GM19438 (cell line): ENCODE results near the gene CBFA2T3.

ENCODE experiments used
- ATAC-seq: cut with Tn5 transposase; IDR thresholded peaks from one replicate; pipeline ENCODE4 v1.9.1; 2021; ENCODE audit warnings: low read depth; ENCODE audit not compliant: unreplicated experiment

CBFA2T3 gene

DNA sequence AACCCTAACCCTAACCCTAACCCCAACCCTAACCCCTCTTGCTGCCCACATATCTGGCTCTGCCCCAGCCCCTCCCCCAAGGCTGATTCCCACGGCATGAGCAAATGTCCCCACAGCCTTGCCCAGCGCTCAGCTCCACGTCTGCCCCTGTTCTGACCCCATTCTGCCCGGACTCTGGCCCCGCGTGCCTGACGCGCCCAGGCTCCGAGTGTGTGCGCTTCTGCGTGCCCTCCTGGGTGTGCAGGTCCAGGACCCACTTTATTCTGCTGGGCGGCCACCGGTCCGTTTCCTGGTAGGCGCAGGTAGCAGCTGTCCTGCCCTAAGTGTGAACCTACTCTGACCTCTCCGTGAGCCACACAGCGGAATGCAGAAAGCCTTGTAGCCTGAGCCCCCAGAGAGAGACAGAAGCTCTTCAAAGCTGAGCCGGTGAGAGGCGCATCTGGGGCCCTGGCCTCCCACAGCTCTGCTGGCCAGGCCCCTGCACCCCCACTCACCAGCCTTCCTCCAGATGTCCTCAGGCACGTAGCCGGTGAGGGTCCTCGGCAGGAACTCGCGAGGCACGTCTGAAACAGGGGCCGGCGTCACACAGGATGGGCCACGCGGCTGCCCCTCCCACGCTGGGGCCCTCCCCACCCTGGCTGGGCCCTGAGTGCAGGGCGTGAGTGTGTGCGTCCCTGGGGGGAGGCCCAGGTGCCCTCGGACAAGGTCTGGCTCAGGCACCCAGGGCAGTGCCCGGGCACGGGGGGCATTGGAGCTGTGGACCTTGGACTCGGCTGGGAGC, 96.6 kb downstream of the CBFA2T3 start:
- ATAC-seq, result no peak

DNA sequence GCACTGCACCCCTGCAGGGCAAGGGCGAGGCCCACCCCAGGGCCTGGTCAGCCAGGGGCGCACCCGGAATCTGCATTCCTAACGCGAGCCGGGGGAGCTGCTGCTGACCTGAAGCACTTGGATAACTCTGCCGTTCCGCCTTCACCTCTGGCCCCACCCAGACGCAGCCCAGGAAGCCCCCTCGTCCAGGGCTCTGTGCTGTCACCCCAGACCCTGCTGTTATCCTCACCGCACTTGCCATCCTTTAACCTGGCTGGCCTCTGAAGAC, 97.3 kb downstream of the CBFA2T3 start:
- no peak for ATAC-seq

DNA sequence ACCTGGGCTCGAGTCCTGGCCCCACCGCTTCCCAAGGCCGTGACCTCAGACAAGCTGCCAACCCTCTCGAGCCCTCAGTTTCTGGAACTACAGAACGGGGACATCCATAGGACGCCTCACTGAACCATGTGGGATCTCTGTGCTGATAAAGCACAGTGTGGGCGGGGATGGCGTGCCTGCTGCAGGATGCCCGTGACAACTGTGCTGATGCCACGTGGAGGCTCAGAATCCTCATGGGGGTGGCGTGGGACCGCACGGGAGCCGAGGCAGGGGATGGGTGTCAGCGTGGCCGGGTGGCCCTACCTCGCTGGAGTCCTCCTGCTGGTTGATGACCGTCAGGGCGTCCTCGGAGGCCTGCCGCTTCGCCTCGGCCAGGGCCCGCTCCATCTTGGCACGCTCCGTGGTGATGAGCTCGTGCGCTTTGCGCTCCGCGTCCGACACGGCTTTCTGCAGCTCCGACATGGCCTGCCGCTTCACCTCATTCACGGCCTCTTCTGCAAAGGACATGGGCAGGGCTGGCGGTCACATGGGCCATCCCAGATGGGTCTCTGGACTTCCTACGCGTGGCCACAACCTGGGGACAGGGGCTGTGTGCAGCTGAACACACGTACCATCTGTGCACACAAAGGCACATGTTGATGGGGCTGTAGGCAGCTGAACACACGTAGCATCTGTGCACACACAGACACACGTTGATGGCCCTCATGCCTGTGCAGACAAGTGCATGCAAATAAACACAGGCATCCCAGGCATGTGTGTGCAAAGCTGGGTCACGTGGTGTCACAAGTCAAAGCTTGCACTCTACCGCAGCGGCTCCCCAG, 97.8 kb downstream of the CBFA2T3 start:
- ATAC-seq, result no peak

DNA sequence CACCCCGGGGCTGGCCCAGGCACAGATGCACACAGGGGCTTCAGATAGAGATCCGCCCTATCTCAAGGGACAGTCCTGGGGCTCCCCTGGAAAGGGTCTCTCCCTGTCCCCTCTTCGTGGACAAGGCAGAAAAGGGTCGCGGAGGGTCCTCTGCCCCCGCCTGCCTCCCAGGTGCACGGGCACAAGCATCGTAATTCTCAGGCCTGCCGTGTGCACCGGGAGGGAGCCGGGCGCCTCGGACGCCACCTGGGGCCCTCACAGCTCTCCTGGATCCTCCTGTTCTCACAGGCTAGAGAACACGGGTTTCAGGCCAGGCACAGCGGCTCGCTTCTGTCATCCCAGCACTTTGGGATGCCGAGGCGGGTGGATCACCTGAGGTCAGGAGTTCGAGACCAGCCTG, 98.7 kb downstream of the CBFA2T3 start:
- ATAC-seq, result no peak

DNA sequence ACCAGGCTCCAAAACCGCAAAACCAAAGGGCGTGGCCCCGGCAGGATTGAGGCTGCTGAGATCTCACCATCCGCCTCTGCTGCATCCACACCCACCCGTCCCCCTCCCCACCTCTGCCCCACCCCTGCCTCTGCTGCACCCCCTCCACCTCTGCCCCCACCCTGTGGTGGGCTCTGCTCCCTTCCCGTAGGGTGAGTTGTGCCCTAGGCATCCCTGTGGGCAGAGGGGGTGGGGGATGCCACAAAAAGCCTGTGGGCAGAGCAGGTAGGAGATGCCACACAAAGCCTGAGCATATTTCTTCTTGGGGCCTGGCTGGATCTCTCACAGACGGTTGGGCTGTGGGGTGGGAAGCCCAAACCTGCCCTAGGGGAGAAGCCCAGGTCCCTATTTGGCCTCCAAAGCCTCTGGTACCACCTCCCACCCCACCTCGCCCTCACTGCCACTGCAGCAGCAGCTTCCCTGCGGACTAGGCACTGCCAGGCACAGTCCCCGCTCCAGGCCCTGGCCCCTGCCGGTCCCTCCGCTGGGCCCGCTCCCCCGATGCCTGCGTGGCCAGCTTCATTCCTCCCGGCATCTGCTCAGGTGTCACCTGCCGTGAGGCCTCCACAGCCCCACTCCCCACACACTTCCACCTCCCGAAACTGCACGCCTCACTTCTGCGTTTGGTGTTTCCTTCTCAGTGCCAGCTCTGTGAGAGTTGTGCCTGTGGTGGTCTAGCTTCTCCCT, 99.3 kb downstream of the CBFA2T3 start:
- ATAC-seq, result no peak

DNA sequence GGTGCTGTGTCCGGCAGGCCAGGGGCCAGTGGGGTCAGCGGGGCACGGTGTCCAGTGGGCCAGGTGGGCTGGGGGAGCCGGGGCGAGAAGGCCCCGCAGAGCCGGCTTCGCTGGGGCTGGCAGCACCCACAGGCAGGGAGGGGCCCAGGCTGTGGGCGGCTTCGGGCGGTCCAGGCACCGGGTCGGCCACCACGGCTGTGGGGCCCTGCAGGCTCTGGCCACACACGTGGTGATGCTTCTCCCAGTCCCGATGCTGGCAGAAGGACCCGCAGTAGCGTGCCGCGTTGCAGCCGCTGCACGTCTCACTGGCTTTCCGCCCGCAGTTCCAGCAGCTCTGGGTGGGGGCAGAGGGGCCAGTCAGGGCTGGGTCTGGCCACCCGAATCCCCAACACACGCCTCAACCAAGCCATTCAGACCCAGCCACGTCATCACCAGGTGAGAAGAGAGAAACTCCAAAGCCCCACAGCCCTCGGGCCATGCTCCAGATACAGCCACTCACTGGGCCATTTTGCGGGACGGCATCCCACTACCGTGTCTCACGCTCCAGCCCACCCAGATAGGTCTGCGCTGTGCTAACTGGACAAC, 100.0 kb downstream of the CBFA2T3 start:
- ATAC-seq, result no peak

DNA sequence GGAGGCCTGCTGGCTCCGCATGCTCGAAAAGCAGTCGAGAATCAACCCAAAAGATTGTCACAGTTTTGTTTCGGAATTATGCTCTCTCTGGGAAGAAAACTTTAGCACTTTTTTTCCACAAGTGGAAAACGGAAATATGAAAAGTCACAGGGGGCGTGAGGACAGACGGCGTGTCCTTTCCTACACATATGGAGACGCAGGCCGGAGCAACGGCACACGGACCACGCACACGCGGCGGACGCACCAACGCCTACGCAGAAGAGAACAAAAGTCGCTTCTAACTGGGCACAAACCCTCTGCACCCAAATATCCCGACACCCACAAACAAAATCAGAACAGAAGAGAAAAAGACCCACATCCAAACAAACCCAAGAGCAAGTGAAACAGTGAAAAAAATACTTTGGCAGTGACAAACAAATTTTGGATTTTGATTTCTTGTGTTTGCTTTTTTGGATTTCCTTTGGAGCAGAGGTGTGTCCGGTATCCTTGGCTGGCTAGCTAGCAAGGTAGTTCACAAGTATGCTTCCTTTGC, 101.2 kb downstream of the CBFA2T3 start:
- no peak for ATAC-seq

DNA sequence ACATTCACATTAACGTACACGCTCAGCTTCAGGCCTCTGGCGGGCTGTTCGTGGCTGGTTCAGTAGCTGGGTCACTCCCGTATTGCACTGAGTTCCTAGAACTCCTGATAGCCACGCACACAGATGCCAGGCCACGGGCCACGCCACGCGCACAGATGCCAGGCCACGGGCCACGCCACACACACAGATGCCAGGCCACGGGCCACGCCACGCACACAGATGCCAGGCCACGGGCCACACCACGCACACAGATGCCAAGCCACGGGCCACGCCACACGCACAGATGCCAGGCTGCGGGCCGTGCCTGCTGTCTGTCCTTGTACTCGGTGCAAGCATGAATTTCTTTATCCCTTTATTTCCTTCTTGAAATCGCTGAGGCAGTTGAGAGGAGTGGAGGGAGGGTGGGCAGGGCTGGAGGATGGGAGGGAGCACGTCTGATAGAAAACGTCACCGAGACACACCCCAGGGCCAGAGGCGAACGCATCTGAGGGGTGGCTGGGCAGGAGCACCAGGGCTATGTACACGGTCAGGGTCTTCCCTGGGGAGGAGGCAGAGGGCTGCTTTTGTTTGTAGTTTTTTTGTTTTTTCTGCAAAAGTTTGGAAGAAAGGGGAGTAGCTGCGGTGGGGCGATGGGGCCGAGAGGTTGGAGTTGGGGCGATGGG, 101.9 kb downstream of the CBFA2T3 start:
- ATAC-seq, result no peak

DNA sequence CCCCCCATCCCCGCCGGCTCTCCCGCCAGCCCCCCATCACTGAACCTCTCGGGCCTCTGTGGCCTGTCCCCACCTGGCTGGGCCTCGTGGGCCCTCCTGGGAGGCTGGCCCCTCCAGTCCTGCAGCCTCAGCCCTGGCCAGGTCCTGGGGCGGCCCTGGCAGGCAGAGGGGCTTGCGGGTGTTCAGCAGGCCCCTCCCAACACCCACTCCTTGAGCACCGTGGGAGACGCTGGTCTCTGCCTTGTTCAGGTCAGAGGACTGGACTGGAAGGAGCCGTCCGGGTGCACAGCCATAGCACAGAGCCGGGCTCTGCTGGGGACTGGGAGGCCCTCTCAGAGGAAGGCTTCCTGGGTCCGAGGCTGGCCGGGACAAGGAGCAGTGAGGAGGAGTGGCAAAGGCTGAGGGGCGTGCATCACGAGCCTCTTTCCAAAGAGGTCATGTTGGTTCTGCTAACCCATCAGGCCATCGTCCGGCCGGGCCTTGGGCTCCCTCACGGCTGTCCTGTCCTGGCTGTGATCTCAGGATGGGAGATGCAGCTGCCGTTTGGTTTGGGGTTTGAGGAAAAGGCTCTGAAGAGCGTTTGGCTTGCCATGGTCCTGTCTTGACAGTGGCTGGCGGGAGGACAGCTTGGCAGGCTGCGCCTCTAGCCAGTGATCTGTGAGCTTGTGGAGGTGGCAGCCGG, 104.2 kb downstream of the CBFA2T3 start:
- no peak for ATAC-seq

DNA sequence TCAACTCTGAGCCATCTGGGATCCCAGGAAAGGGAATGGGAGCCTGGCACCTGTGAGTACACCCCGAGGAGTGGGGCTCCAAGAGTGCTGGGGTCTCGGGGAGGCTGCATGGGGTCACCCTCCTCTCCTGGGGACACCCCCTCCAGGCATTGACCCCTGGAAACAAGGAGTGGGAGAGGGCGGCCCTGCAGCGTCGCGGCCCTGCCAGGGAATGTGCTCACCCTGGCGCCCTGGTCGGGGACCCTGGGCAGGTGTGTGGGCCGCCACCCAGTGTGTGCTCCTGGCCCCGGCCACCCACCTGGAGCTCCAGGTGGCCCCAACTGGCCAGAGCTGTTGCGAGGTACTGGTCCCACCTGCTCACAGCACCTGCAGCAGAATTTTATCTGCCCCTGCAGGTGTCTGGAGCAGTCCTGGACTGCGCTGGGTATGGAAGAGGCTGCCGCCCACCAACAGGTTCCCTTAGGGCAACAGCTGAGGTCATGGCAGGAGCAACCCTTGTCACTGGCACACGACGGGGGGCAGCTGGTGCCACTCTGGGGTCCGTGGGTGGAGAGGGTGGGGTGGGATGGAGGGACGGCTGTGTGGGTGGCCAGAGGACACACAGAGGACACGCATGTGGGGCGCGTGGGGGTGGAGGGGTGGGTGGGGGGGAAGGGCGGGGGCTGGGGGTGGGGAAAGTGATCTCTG, 105.1 kb downstream of the CBFA2T3 start:
- ATAC-seq, result no peak

DNA sequence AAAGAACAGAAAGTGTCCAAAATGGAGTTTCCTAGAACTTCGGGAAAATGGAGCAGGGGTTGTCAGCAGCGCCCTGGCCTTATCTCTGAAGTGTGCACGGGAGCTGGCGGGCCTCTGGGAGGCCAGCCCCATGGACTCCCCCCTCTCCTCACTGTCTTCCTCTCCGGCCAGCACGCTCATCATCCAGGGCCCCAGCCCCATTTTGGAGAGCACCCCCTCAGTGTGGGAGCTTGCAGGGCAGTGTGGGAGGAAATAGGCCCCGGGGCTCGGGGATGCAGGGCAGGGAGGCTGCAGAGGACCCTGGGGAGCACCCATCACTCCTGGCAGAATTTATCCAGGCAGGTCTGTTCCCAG, 105.7 kb downstream of the CBFA2T3 start:
- no peak for ATAC-seq

DNA sequence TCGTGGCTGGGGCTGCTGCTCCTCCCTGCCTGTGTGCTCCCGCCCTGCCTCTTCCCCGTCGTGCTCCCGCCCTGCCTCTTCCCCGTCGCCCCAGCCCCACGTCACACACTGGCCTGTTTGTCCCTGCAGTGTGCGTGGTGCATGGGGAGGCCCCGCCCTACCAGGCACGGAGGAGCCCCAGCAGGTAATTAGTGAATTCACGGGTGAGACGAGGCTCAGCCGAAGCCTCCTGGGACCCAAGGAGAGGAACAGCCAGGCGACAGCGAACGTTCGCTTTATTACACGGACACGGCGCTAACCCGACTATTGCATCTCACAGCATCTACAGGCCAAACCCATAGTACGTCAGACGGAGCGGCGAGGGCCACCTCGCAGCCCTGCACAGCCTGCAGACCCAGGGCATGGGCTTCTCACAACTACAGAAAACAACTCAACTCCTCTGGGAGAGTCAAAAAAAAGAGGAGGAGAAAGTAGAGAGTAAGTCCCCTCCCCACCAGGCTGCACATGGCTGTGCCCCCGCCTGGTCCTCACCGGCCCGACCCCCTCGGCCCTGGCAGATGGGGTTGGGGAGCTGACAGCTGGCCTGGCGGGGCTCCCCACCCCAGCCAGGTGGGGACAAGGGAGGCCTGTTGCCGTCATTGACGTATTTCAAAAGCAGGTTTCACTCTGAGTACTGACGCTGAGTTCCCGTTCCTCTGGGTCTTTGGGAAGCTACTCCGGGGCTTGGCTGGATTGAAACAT, 106.2 kb downstream of the CBFA2T3 start:
- ATAC-seq, result no peak

DNA sequence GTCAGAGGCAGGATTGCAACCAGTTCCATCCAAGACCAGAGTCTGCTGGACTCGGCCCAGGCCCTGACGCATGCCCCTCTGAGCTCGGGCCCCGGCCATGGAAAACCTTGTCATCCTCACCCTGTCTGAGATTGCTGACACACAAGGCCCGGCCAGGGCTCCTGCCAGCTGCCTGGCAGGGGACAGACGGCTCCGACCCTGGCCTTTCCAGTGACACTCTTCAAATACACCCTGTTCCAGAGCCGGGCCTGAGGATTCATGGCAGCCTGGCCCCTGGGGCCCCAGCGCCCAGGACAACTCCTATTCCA, 107.4 kb downstream of the CBFA2T3 start:
- ATAC-seq, result no peak

DNA sequence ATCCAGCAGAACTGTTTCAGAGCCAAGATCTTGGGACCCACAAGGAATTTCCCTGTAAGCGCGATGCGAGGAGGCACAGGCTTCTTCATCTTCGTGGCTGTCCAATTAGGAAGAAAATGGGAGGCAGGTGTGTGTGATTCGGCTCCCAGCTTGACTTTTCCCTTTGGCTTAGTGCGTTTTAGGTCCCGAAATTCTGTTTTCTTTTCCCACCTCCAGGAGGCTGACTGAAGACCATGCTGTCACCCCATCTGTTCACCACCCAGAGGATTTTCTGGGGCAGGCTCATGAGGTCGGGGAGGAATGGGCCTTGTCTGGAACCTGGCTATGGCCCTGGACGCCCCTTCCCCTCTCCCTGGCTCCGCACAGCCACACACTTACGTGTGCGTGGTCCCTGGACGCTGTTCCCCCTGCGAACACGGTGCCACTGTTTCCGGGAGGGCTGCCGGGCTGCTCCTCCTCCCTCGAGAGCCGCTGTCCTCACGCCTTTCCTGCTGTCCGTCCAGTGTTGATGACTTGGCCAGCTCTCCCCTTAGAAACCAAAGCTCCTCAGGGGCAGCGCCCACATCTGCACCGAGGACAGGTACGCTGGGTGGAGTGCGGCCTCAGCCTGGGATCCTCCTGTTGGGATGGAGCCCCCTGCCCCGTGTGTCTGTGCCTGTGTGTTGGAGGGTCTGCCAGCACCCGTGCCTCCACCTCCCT, 107.9 kb downstream of the CBFA2T3 start:
- ATAC-seq, result no peak

DNA sequence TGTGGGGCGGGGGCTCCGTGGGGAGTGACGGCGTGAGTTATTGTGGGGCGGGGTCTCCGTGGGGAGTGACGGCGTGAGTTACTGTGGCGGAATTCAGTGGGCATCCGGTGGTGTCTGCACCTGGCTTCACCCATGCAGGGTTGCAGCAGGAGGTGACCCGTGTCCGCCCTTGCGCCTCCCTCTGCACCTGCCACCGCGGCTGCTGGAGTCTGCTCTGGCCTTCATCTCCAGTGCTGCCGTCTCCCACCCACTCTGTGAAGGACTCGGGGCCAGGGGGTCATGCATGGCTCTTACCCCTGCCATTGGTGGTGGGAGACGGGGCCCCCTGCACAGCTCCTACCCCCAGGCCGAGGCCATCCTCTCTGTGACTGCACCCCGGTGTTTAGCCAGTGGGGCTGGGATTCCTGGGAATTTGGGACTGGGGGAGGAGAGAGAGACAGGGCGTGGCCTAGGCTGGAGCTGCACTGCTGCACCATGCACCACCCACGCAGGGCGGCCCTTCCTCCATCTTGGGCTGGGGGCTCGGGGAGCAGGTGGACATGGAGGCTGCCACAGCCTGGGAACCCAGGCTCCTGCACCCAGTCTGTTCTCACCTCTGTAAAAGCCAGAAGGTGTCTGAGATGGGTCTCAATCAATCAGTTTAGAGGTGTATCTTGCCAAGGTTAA, 109.3 kb downstream of the CBFA2T3 start:
- no peak for ATAC-seq

DNA sequence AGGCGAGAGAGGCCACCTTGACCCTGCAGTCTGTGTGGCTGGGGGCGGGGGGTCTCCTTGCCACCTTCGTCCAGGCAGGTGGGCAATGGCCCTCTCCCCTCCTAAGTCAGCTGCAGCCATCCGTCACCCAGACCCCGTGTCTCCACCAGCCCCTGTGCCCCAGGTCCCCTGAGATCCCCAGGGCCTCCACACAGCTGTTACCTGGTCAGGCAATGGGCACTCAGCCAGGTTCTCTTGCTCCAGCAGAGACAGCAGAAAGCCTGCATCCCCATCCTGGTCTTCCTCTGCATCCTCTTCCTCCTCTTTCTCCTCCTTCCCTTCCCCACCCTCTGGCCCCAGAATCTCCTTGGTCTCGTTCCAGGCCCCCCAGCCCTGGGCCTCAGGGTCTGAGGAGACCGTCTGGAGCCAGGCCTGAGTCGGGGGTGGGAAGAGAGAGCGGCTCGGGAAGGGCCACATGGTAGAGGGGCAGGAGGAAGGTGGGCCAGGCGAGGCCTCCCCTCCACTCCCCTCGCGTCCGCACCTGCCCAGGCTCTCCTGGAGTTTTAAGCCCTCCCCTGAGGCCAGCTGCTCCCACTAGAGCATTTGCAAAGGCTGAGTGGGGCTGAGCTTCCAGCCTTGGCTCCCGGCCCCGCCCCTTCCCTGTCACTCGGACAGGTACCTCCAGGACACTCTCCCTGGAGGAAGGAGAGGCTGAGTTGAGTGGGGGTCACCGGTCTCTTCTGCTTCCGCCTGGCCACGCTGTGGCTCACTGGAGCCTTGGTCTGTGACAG, 110.7 kb downstream of the CBFA2T3 start, which contains the start of gene PABPN1L:
Gene PABPN1L, minus strand, starts transcription at position 510 of the 770 bp plus-strand sequence. Its CDS starts 54 bp downstream, at position 456.
- no peak for ATAC-seq

DNA sequence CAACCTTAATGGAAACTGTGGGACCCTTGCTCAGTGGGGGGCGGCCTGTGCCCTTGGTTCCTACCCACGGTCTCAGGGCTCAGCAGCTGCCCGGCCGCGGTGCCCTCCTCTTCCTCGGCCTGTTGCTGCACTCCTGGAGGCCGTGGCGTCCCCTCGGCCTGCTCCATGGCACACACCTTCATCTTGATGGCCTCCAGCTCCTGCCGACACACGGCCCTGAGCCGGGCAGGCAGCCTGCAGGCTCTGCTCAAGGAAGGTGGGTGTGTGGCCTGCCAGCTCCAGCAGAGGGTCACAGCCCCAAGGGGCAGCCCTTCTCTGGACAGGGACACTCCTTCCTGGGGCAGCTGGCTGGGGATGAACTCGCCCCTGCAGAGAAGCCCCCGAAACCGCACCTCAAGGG, 111.3 kb downstream of the CBFA2T3 start:
- no peak for ATAC-seq
